CD8-positive, alpha-beta memory T cell (primary cell): ENCODE results near the gene DNM3. TPM values are rescaled to one million over a fixed set of nuclear protein-coding genes. Genes with fewer than 3 reads are reported as not detected.

ENCODE experiments used
- CTCF ChIA-PET: fragments of 350-600 bp; sonication (Branson Sonifier 250); formaldehyde crosslinking; loops from one replicate; lab custom pipeline; 2021; ENCODE audit warnings: antibody characterized with exemption; lab: Charles Lee
- POLR2A ChIA-PET: fragments of 350-600 bp; sonication (Branson Sonifier 250); formaldehyde crosslinking; loops from one replicate; lab custom pipeline; 2021; ENCODE audit warnings: antibody characterized with exemption; lab: Charles Lee
- DNase-seq, 5 donors: peaks; one replicate each; pipeline versions ENCODE4 v3.0.0 to v3.0.0-alpha.2; 2020 to 2022; ENCODE audit warnings: mixed read lengths in 1 of 5
- H3K27ac ChIP-seq: one replicate; pipeline ENCODE4 v1.7.0; 2013; ENCODE audit warnings: low read depth, mild to moderate bottlenecking, low read length, moderate library complexity
- H3K27me3 ChIP-seq: 2 replicates; pipeline ENCODE4 v1.7.0; 2013; ENCODE audit warnings: low read length, mild to moderate bottlenecking; ENCODE audit not compliant: insufficient read depth, poor library complexity, severe bottlenecking
- H3K36me3 ChIP-seq: 2 replicates; pipeline ENCODE4 v1.7.0; 2013; ENCODE audit warnings: mild to moderate bottlenecking, low read length, moderate library complexity; ENCODE audit not compliant: insufficient read depth
- H3K4me1 ChIP-seq: 2 replicates; pipeline ENCODE4 v1.7.0; 2013; ENCODE audit warnings: mild to moderate bottlenecking, low read length, moderate library complexity; ENCODE audit not compliant: insufficient read depth
- H3K4me3 ChIP-seq: 2 replicates; pipeline ENCODE4 v1.7.0; 2013; ENCODE audit warnings: mild to moderate bottlenecking, low read length
- H3K9me3 ChIP-seq: 2 replicates; pipeline ENCODE4 v1.7.0; 2013; ENCODE audit warnings: mild to moderate bottlenecking, low read length
- H3K27ac Mint-ChIP-seq, 8 donors: one replicate each; pipeline ENCODE4 v1.8.0; 2020 to 2021; ENCODE audit warnings: mixed read lengths in 8 of 8, mild to moderate bottlenecking in 6 of 8, inconsistent platforms in 3 of 8, moderate library complexity in 3 of 8
- H3K27me3 Mint-ChIP-seq, 2 donors: one replicate each; pipeline ENCODE4 v1.8.0; 2020 to 2021; ENCODE audit warnings: mixed read lengths in 2 of 2, mild to moderate bottlenecking in 1 of 2, moderate library complexity in 1 of 2
- H3K36me3 Mint-ChIP-seq, 3 donors: one replicate each; pipeline ENCODE4 v1.8.0; 2020 to 2021; ENCODE audit warnings: mixed read lengths in 3 of 3, inconsistent platforms in 1 of 3, mild to moderate bottlenecking in 1 of 3
- H3K4me1 Mint-ChIP-seq, 3 donors: one replicate each; pipeline ENCODE4 v1.8.0; 2020 to 2021; ENCODE audit warnings: mixed read lengths in 3 of 3, inconsistent platforms in 1 of 3, mild to moderate bottlenecking in 1 of 3
- H3K4me3 Mint-ChIP-seq, 7 donors: one replicate each; pipeline ENCODE4 v1.8.0; 2020 to 2021; ENCODE audit warnings: mixed read lengths in 7 of 7, mild to moderate bottlenecking in 6 of 7, moderate library complexity in 4 of 7, inconsistent platforms in 2 of 7
- H3K9me3 Mint-ChIP-seq, 5 donors: one replicate each; pipeline ENCODE4 v1.8.0; 2020 to 2022; ENCODE audit warnings: mixed read lengths in 5 of 5, mild to moderate bottlenecking in 3 of 5, moderate library complexity in 2 of 5, inconsistent platforms in 1 of 5
- polyA plus RNA-seq: library from polyadenylated mRNA; unstranded; fragments of 300-500 nt; fragmentation: Illumina TruSeq; gene quantifications from one replicate; pipeline ENCODE4 v1.2.3, GENCODE V29; 2021
- total RNA-seq, 2 experiments: library from RNA; stranded (reverse); gene quantifications; one replicate each; pipeline ENCODE4 v1.2.3, GENCODE V29; 2021

The DNM3 gene
- total and polyA plus RNA-seq, 3 experiments from 2014 or later = 0.29 to 0.64 (median 0.59) TPM

DNA sequence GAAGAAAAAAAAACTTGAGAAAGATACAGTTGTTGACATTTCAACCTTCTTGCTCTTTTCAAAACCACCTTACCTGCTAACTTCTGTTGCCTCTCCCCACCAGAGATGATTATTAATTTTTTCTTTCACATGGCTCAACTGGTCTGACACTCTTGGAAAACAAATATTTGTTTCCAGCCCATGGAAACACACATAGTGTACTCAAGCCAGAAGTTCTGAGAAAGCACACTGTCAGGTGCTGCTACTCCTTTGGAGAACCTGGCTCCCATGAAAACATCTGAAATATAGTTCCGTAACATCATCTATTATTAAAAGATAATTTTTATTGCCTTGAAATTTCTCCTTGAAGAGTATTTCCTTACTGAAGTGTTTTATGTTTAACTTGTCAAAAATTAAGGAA lies 434.2 kb downstream of the DNM3 start:
- Mint-ChIP-seq H3K36me3 (peaks cover 0 to 5% (median 0%) of the 10 kb centered on the region in 3 donors), H3K9me3 (no peaks in the 10 kb centered on the region), H3K4me1 (peaks cover 4 to 21% (median 11%) of the 10 kb centered on the region in 3 donors), H3K27ac (no peak overlapping the region), H3K4me3 (no peak overlapping the region), H3K27me3 (peaks cover 0 to 3% of the 10 kb centered on the region in 2 donors)
- Histone ChIP-seq H3K27me3 (no peaks in the 10 kb centered on the region), H3K27ac (no peak overlapping the region), H3K9me3 (no peaks in the 10 kb centered on the region), H3K36me3 (no peaks in the 10 kb centered on the region), H3K4me3 (no peak overlapping the region), H3K4me1 (no peaks in the 10 kb centered on the region)
- ChIA-PET CTCF (no interaction called here), POLR2A (no interaction called here)
- DNase-seq = no peak

DNA sequence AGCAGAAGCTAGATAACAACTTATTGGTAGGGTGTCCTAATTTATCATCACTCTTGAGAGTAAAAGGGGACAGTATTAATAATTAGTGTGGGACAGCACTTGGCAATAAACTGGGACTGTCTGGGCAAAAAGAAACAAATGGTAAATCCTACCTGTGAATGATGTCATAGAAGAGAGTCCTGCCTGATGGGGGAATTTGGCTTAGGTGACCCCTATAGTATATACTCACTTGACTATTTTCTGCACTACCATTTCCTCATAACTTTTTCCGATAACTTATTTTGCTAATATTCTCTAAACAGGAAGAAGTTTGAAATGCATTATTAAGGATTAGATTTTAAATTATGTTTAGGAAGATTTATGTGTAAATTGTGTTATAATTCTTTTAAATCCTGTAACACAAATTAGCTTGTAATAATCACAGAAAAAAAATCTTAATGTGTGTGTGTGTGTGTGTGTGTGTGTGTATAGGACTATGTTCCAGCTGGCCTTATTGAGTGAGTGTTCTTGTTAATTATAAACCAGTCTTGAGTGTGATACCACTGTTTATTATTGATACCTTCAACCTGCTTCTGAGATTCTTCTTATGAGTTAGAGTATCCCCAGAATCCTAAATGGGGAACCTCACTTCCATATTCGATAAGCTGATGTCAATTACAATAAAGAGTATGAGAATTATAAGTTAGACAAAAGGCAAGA lies 435.0 kb downstream of the DNM3 start:
- H3K9me3 ChIP-seq = no peaks in the 10 kb centered on the region
- no peaks in the 10 kb centered on the region for H3K4me1 ChIP-seq
- POLR2A ChIA-PET = no interaction called here
- Mint-ChIP-seq H3K27ac (no peak overlapping the region), H3K4me1 (peaks cover 4 to 15% (median 11%) of the 10 kb centered on the region in 3 donors), H3K4me3 (no peak overlapping the region), H3K9me3 (no peaks in the 10 kb centered on the region), H3K27me3 (peaks cover 0 to 3% of the 10 kb centered on the region in 2 donors), H3K36me3 (peaks cover 0 to 5% (median 0%) of the 10 kb centered on the region in 3 donors)
- CTCF ChIA-PET = no interaction called here
- H3K36me3 ChIP-seq = no peaks in the 10 kb centered on the region
- no peak for DNase-seq
- H3K27me3 ChIP-seq = no peaks in the 10 kb centered on the region
- H3K4me3 ChIP-seq = no peak overlapping the region
- no peak overlapping the region for H3K27ac ChIP-seq

DNA sequence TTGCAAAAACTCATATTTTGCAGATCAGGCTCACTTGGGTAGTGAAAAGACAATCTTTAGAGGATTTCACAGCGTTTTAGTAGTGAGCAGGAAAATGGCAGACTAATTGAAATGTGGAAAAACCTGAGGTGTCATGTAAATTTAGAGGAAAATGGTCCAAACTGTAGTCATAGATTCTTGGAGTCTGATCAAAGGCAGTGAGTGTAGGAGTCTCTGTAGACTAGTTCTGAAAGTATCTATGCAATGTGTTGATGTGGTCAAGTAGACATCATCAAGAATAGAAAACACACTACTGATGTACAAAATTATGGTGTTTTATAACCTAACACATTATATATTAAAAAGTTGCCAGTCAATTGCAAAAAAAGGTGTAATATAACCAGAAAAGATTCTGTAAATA lies 436.0 kb downstream of the DNM3 start:
- H3K27ac Mint-ChIP-seq = no peak overlapping the region
- H3K27me3 Mint-ChIP-seq = peaks cover 0 to 3% of the 10 kb centered on the region in 2 donors
- H3K4me3 Mint-ChIP-seq = no peak overlapping the region
- Histone ChIP-seq H3K4me3 (no peak overlapping the region), H3K9me3 (no peaks in the 10 kb centered on the region), H3K27ac (no peak overlapping the region), H3K4me1 (no peaks in the 10 kb centered on the region), H3K27me3 (no peaks in the 10 kb centered on the region), H3K36me3 (no peaks in the 10 kb centered on the region)
- DNase-seq = no peak
- H3K4me1 Mint-ChIP-seq = peaks cover 4 to 15% (median 11%) of the 10 kb centered on the region in 3 donors
- CTCF ChIA-PET = no interaction called here
- H3K9me3 Mint-ChIP-seq = no peaks in the 10 kb centered on the region
- POLR2A ChIA-PET = no interaction called here
- peaks cover 0 to 5% (median 0%) of the 10 kb centered on the region in 3 donors for H3K36me3 Mint-ChIP-seq

DNA sequence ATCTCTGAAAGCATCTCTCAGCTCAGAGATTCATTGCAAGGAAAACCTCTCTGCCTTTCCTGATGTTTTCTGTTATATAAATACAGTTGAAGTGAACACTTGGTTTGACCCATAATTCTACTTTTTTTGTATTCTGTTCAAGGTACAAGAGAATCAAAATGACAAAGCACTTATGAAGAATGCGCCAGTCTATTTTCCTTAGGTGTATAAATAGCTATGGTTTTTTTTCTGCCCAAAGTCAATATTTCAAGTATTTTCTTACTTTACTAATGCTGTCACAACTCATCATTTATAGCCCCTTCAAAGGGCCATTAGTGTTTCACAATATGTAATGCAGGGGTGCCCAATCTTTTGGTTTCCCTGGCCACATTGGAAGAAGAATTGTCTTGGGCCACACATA lies 436.7 kb downstream of the DNM3 start:
- H3K4me3 Mint-ChIP-seq = no peak overlapping the region
- no peaks in the 10 kb centered on the region for H3K36me3 ChIP-seq
- H3K4me1 Mint-ChIP-seq = peaks cover 4 to 15% (median 11%) of the 10 kb centered on the region in 3 donors
- H3K36me3 Mint-ChIP-seq = peaks cover 0 to 8% (median 0%) of the 10 kb centered on the region in 3 donors
- no peak overlapping the region for H3K27ac Mint-ChIP-seq
- no peak overlapping the region for H3K4me3 ChIP-seq
- H3K9me3 ChIP-seq = no peaks in the 10 kb centered on the region
- no peaks in the 10 kb centered on the region for H3K4me1 ChIP-seq
- peaks cover 0 to 3% of the 10 kb centered on the region in 2 donors for H3K27me3 Mint-ChIP-seq
- POLR2A ChIA-PET = no interaction called here
- no peak overlapping the region for H3K27ac ChIP-seq
- CTCF ChIA-PET = no interaction called here
- H3K9me3 Mint-ChIP-seq = no peaks in the 10 kb centered on the region
- no peak for DNase-seq
- H3K27me3 ChIP-seq = no peaks in the 10 kb centered on the region

DNA sequence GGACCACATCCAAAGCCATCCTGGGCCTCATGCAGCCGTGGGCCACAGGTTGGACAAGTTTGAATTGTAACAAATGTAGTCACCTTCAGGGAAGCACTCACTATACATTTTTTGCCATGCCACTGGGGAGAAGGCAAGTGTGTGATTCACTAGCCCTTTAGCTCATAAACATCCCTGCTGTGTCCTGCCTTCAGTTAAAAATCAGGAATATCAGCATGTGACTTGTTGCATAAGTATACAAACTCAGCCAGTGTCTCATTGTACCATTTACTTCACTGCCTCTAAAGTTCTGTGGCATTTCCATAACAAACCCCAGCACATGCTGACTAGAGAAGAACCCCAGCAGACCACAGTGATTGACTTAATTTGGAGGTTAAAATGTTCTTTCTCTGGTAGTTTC lies 437.2 kb downstream of the DNM3 start:
- Histone ChIP-seq H3K9me3 (no peaks in the 10 kb centered on the region), H3K36me3 (no peaks in the 10 kb centered on the region), H3K4me1 (no peaks in the 10 kb centered on the region), H3K27me3 (no peaks in the 10 kb centered on the region), H3K27ac (no peak overlapping the region), H3K4me3 (no peak overlapping the region)
- ChIA-PET CTCF (no interaction called here), POLR2A (no interaction called here)
- DNase-seq = no peak
- H3K4me1 Mint-ChIP-seq = peaks cover 4 to 10% (median 8%) of the 10 kb centered on the region in 3 donors
- no peak overlapping the region for H3K4me3 Mint-ChIP-seq
- no peak overlapping the region for H3K27ac Mint-ChIP-seq
- no peaks in the 10 kb centered on the region for H3K9me3 Mint-ChIP-seq
- peaks cover 0 to 3% of the 10 kb centered on the region in 2 donors for H3K27me3 Mint-ChIP-seq
- peaks cover 0 to 11% (median 0%) of the 10 kb centered on the region in 3 donors for H3K36me3 Mint-ChIP-seq

DNA sequence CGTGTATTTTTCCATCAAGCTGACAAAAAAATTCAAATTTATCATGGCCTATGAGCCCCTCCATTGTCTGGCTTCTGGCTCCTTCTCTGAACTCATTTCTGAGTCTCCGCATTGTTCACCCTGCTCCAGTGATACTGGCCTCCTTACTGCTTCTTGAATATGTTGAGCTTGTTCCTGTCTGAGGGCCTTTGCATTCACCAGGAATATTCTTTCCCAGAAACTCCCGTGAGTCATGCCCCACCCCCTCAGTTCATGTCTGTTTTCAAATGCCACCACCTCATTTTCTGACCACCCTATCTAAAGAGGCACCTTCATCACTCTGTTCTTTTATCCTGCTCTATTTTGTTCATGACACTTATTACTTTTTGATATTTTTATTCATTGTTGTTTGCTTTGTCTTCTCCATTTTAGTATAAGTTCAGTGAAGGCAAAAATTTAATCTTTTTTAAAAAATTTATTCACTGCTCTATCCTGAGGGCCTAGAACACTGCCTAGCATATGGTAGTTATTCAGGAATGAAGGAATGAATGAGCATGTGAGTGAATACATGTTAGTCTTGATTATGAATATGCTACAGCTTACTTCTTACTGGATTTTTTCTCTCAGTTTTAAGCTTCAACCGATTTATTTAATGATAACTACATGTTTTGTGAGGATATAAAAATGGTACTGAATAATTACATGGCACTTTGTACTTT lies 438.8 kb downstream of the DNM3 start:
- H3K36me3 Mint-ChIP-seq = peaks cover 0 to 11% (median 0%) of the 10 kb centered on the region in 3 donors
- Histone ChIP-seq H3K4me1 (no peaks in the 10 kb centered on the region), H3K9me3 (no peaks in the 10 kb centered on the region), H3K4me3 (no peak overlapping the region), H3K27me3 (no peaks in the 10 kb centered on the region), H3K36me3 (no peaks in the 10 kb centered on the region), H3K27ac (no peak overlapping the region)
- CTCF ChIA-PET = no interaction called here
- DNase-seq = no peak
- H3K9me3 Mint-ChIP-seq = no peaks in the 10 kb centered on the region
- H3K27ac Mint-ChIP-seq = no peak overlapping the region
- no peak overlapping the region for H3K4me3 Mint-ChIP-seq
- H3K4me1 Mint-ChIP-seq = no peaks in the 10 kb centered on the region
- H3K27me3 Mint-ChIP-seq = no peaks in the 10 kb centered on the region
- POLR2A ChIA-PET = no interaction called here

DNA sequence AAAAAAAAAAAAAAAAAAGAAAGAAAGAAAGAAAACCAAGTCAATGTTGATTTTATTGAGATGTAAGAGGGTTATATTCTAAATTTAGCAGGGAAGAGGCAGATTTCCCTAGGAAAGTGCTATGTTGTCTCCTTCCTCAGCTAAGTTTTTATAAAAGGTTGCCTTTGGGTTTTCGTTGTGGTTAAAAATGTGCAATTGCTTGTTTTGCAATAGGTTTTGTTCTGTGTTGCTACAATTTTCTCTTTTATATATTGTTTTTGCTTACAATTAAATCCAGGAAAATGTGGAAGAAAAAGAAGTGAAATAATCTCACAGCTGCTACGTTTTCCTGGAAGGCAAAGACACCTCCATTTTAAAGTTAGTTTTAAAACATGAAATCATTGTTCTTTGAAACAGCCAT lies 442.5 kb downstream of the DNM3 start:
- POLR2A ChIA-PET = no interaction called here
- DNase-seq = no peak
- H3K36me3 Mint-ChIP-seq = peaks cover 0 to 11% (median 0%) of the 10 kb centered on the region in 3 donors
- CTCF ChIA-PET = interaction anchor here (0.5 kb wide), 1 partner anchor 202 kb away, joined by 3 read pairs; no protein-coding TSS in a partner anchor
- H3K27ac Mint-ChIP-seq = no peak overlapping the region
- Histone ChIP-seq H3K4me3 (no peak overlapping the region), H3K27ac (no peak overlapping the region), H3K9me3 (no peaks in the 10 kb centered on the region), H3K36me3 (no peaks in the 10 kb centered on the region), H3K27me3 (no peaks in the 10 kb centered on the region), H3K4me1 (no peaks in the 10 kb centered on the region)
- H3K4me1 Mint-ChIP-seq = no peaks in the 10 kb centered on the region
- H3K27me3 Mint-ChIP-seq = peaks cover 0 to 1% of the 10 kb centered on the region in 2 donors
- no peaks in the 10 kb centered on the region for H3K9me3 Mint-ChIP-seq
- H3K4me3 Mint-ChIP-seq = no peak overlapping the region

DNA sequence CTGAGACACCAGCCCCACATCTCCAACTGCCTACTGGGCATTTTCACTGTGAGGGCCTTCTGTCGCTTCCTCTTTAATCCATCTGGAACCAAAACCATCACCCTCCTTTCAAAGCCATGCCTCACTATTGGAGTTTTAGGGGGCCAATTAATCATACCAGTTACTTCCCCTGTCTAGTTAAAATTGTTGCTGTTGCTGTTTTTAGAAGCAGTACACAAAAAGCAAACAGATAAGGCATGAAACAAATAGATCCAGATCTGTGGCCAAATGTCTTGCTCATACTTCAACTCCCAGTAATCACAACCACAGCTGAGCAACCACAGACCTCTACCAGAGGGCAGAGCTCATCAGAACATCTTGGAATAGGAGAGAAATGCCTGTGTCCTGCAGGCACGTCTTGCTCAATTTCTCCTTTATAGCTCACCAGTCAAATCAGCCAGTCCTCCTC lies 445.4 kb downstream of the DNM3 start:
- no peak overlapping the region for H3K4me3 ChIP-seq
- H3K27me3 Mint-ChIP-seq = peaks cover 0 to 1% of the 10 kb centered on the region in 2 donors
- no peak for DNase-seq
- H3K27ac Mint-ChIP-seq = no peak overlapping the region
- no peaks in the 10 kb centered on the region for H3K27me3 ChIP-seq
- no peaks in the 10 kb centered on the region for H3K9me3 Mint-ChIP-seq
- no peaks in the 10 kb centered on the region for H3K4me1 Mint-ChIP-seq
- H3K4me3 Mint-ChIP-seq = no peak overlapping the region
- no peaks in the 10 kb centered on the region for H3K9me3 ChIP-seq
- H3K36me3 ChIP-seq = no peaks in the 10 kb centered on the region
- peaks cover 0 to 6% (median 0%) of the 10 kb centered on the region in 3 donors for H3K36me3 Mint-ChIP-seq
- CTCF ChIA-PET = no interaction called here
- POLR2A ChIA-PET = no interaction called here
- H3K27ac ChIP-seq = no peak overlapping the region
- no peaks in the 10 kb centered on the region for H3K4me1 ChIP-seq
